ENCODE results near the gene INPP5E.

The INPP5E gene

GRCh38 chr9:136439481-136440408 lies at the start of gene INPP5E:
Gene INPP5E (minus strand): TSS chr9:136439845. CDS start chr9:136439419, 426 bp downstream.
- peak; percentile 87 for DNase-seq (ENCODE audit: low read depth)

GRCh38 chr9:136488247-136489214 lies 48.9 kb upstream of the INPP5E start:
- peak; percentile 62 for DNase-seq (ENCODE audit: low read depth)

- no peak for DNase-seq (ENCODE audit: low read depth)
Observed at GRCh38 chr9:136487672-136488071, 48.0 kb upstream of the INPP5E start.

- DNase-seq (ENCODE audit: low read depth), result no peak
Observed at GRCh38 chr9:136486823-136487620, 47.4 kb upstream of the INPP5E start.

GRCh38 chr9:136486131-136486530 lies 46.5 kb upstream of the INPP5E start:
- no peak for DNase-seq (ENCODE audit: low read depth)

- DNase-seq (ENCODE audit: low read depth), result peak; percentile 73
Observed at GRCh38 chr9:136485049-136486045, 45.7 kb upstream of the INPP5E start.

GRCh38 chr9:136484153-136485048 lies 44.8 kb upstream of the INPP5E start:
- no peak for DNase-seq (ENCODE audit: low read depth)

GRCh38 chr9:136483589-136484152 lies 44.0 kb upstream of the INPP5E start:
- peak; percentile 96 for DNase-seq (ENCODE audit: low read depth)

- peak; percentile 99 for DNase-seq (ENCODE audit: low read depth)
Observed at GRCh38 chr9:136482793-136483588, 43.3 kb upstream of the INPP5E start, which contains the start of gene SEC16A. Gene SEC16A (minus strand): TSS chr9:136483040. CDS start chr9:136477615, 5,425 bp downstream.

- peak; percentile 3 for DNase-seq (ENCODE audit: low read depth)
Observed at GRCh38 chr9:136482046-136482792, 42.6 kb upstream of the INPP5E start.

- no peak for DNase-seq (ENCODE audit: low read depth)
Observed at GRCh38 chr9:136481558-136481957, 41.9 kb upstream of the INPP5E start.

- no peak for DNase-seq (ENCODE audit: low read depth)
Observed at GRCh38 chr9:136476369-136477150, 36.9 kb upstream of the INPP5E start.

- DNase-seq (ENCODE audit: low read depth), result no peak
Observed at GRCh38 chr9:136474974-136475865, 35.6 kb upstream of the INPP5E start.

- DNase-seq (ENCODE audit: low read depth), result no peak
Observed at GRCh38 chr9:136474021-136474640, 34.5 kb upstream of the INPP5E start.

GRCh38 chr9:136473354-136473721 lies 33.7 kb upstream of the INPP5E start:
- no peak for DNase-seq (ENCODE audit: low read depth)
